NCI-H1417 treated with DMSO at 0.1 percent for 48 hours (cell line): ENCODE data around the gene CD38.
"Not testable (repeated sequence)": the region's sequence is repeated elsewhere in the genome, so short reads cannot be mapped to it uniquely, and the experiment has no call there.

ENCODE experiments used
- DNase-seq: peaks from one replicate; lab custom pipeline; 2025; lab: John Stamatoyannopoulos, UW

The CD38 gene

GRCh38 chr4:15762460-15762859 lies 15.7 kb upstream of the CD38 start:
- DNase-seq, result not testable (repeated sequence)

- DNase-seq, result no peak
Measured at GRCh38 chr4:15765391-15765790, 12.7 kb upstream of the CD38 start.

- DNase-seq, result no peak
Measured at GRCh38 chr4:15765910-15766697, 12.0 kb upstream of the CD38 start.

GRCh38 chr4:15766821-15767220 lies 11.3 kb upstream of the CD38 start:
- DNase-seq, result no peak

GRCh38 chr4:15769202-15769601 lies 8.9 kb upstream of the CD38 start:
- no peak for DNase-seq

- no peak for DNase-seq
Measured at GRCh38 chr4:15771216-15772058, 6.7 kb upstream of the CD38 start.

GRCh38 chr4:15774020-15774420 lies 4.1 kb upstream of the CD38 start:
- no peak for DNase-seq

- no peak for DNase-seq
Measured at GRCh38 chr4:15776871-15777648, 1.1 kb upstream of the CD38 start.

- DNase-seq, result no peak
Measured at GRCh38 chr4:15777697-15778288, 335 bp upstream of the CD38 start.

GRCh38 chr4:15779306-15779705 lies 1.2 kb downstream of the CD38 start:
- no peak for DNase-seq

- no peak for DNase-seq
Measured at GRCh38 chr4:15779809-15780208, 1.7 kb downstream of the CD38 start.

- no peak for DNase-seq
Measured at GRCh38 chr4:15781427-15782095, 3.4 kb downstream of the CD38 start.

- no peak for DNase-seq
Measured at GRCh38 chr4:15783676-15784075, 5.5 kb downstream of the CD38 start.

GRCh38 chr4:15784959-15785634 lies 7.0 kb downstream of the CD38 start:
- no peak for DNase-seq

- DNase-seq, result no peak
Measured at GRCh38 chr4:15786743-15787142, 8.6 kb downstream of the CD38 start.

- no peak for DNase-seq
Measured at GRCh38 chr4:15792974-15793373, 14.8 kb downstream of the CD38 start.

- DNase-seq, result no peak
Measured at GRCh38 chr4:15793506-15794363, 15.6 kb downstream of the CD38 start.

- no peak for DNase-seq
Measured at GRCh38 chr4:15794426-15794825, 16.3 kb downstream of the CD38 start.

GRCh38 chr4:15794905-15795304 lies 16.8 kb downstream of the CD38 start:
- no peak for DNase-seq

- no peak for DNase-seq
Measured at GRCh38 chr4:15797320-15797719, 19.2 kb downstream of the CD38 start.
